Stimulated activated CD8-positive, alpha-beta memory T cell treated with anti-CD3 and anti-CD28 coated beads, Interleukin-4, amount 100 ng/mL, for 1 hour (primary cell): Measurements from ENCODE around the gene PPP2R5E.

Experiments
- DNase-seq, 2 donors: peaks; one replicate each; pipeline ENCODE4 v3.0.0-alpha.2; 2020; ENCODE audit warnings: low read depth in 2 of 2, low spot score in 1 of 2

PPP2R5E gene

GRCh38 chr14:63472986-63473788 is 70.0 kb downstream of the PPP2R5E start:
- no peak for DNase-seq

GRCh38 chr14:63470962-63471793 is 72.0 kb downstream of the PPP2R5E start:
- no peak for DNase-seq

- no peak for DNase-seq
Measured at GRCh38 chr14:63468294-63468693, 74.9 kb downstream of the PPP2R5E start.

- DNase-seq: no peak
Measured at GRCh38 chr14:63467440-63468072, 75.6 kb downstream of the PPP2R5E start.

- no peak for DNase-seq
Measured at GRCh38 chr14:63465347-63465746, 77.8 kb downstream of the PPP2R5E start.

- no peak for DNase-seq
Measured at GRCh38 chr14:63460680-63461369, 82.4 kb downstream of the PPP2R5E start.

GRCh38 chr14:63459738-63460137 is 83.4 kb downstream of the PPP2R5E start:
- no peak for DNase-seq

GRCh38 chr14:63457498-63457897 is 85.7 kb downstream of the PPP2R5E start:
- DNase-seq: no peak

GRCh38 chr14:63454863-63455622 is 88.1 kb downstream of the PPP2R5E start:
- DNase-seq: no peak

- DNase-seq: no peak
Measured at GRCh38 chr14:63454436-63454835, 88.7 kb downstream of the PPP2R5E start.

- DNase-seq: no peak
Measured at GRCh38 chr14:63453443-63453936, 89.7 kb downstream of the PPP2R5E start.

GRCh38 chr14:63452796-63453195 is 90.4 kb downstream of the PPP2R5E start:
- DNase-seq: no peak

GRCh38 chr14:63448841-63449240 is 94.3 kb downstream of the PPP2R5E start:
- DNase-seq: no peak

GRCh38 chr14:63444588-63444987 is 98.6 kb downstream of the PPP2R5E start:
- no peak for DNase-seq

- no peak for DNase-seq
Measured at GRCh38 chr14:63443988-63444387, 99.2 kb downstream of the PPP2R5E start.

GRCh38 chr14:63443361-63443760 is 99.8 kb downstream of the PPP2R5E start:
- no peak for DNase-seq

- DNase-seq: no peak
Measured at GRCh38 chr14:63438065-63438757, 105.0 kb downstream of the PPP2R5E start.

- no peak for DNase-seq
Measured at GRCh38 chr14:63436286-63437098, 106.7 kb downstream of the PPP2R5E start.

GRCh38 chr14:63435838-63436237 is 107.3 kb downstream of the PPP2R5E start:
- DNase-seq: no peak
